HepG2 (cell line): ENCODE results near the gene TFE3. TPM values are rescaled to one million over a fixed set of nuclear protein-coding genes. Genes with fewer than 3 reads are reported as not detected.
A peak's percentile ranks its signal among the peaks of the same experiment; 100 is the strongest.

Source experiments
- BRCA1 ChIP-seq: sonication (generic); formaldehyde crosslinking; IDR thresholded peaks from 2 replicates; pipeline ENCODE4 v1.4.0; 2020; ENCODE audit warnings: missing genetic modification reagents
- BRD4 ChIP-seq: sonication (generic); formaldehyde crosslinking; IDR thresholded peaks from 2 replicates; pipeline ENCODE4 v1.4.0; 2020; ENCODE audit warnings: missing genetic modification reagents
- CCDC6 ChIP-seq: sonication (generic); formaldehyde crosslinking; IDR thresholded peaks from 2 replicates; pipeline ENCODE4 v1.8.1; 2022; ENCODE audit warnings: mild to moderate bottlenecking, missing genetic modification reagents, moderate library complexity
- ERF ChIP-seq: IDR thresholded peaks from 2 replicates; pipeline ENCODE4 v1.6.1; 2018; ENCODE audit warnings: missing biosample characterization, missing genetic modification reagents
- FOXO4 ChIP-seq: sonication (generic); formaldehyde crosslinking; conservative IDR thresholded peaks from 2 replicates; pipeline ENCODE4 v1.8.1; 2023; ENCODE audit warnings: missing genetic modification reagents
- HNF1B ChIP-seq: sonication (generic); formaldehyde crosslinking; IDR thresholded peaks from 2 replicates; pipeline ENCODE4 v1.5.1; 2020; ENCODE audit warnings: mild to moderate bottlenecking, moderate library complexity, missing genetic modification reagents
- NFIC ChIP-seq: IDR thresholded peaks from 2 replicates; pipeline ENCODE4 v1.6.1; 2012; ENCODE audit warnings: mild to moderate bottlenecking, low read length, inconsistent platforms
- NR0B2 ChIP-seq: sonication (generic); formaldehyde crosslinking; IDR thresholded peaks from 2 replicates; pipeline ENCODE4 v1.4.0; 2020; ENCODE audit warnings: mild to moderate bottlenecking, missing genetic modification reagents
- YEATS4 ChIP-seq: sonication (generic); formaldehyde crosslinking; IDR thresholded peaks from 2 replicates; pipeline ENCODE4 v1.4.0; 2020; ENCODE audit warnings: missing genetic modification reagents, borderline replicate concordance
- ZNF230 ChIP-seq: sonication (generic); formaldehyde crosslinking; IDR thresholded peaks from 2 replicates; pipeline ENCODE4 v1.4.0; 2020; ENCODE audit warnings: mild to moderate bottlenecking, missing genetic modification reagents
- ZNF260 ChIP-seq: sonication (generic); formaldehyde crosslinking; IDR thresholded peaks from 2 replicates; pipeline ENCODE4 v1.4.0; 2020; ENCODE audit warnings: missing genetic modification reagents, low read depth, mild to moderate bottlenecking, borderline replicate concordance
- ZNF33A ChIP-seq: sonication (generic); formaldehyde crosslinking; IDR thresholded peaks from 2 replicates; pipeline ENCODE4 v1.5.1; 2020; ENCODE audit warnings: missing genetic modification reagents, mild to moderate bottlenecking, moderate library complexity, borderline replicate concordance
- ZNF451 ChIP-seq: sonication (generic); formaldehyde crosslinking; IDR thresholded peaks from 2 replicates; pipeline ENCODE4 v1.5.0; 2020; ENCODE audit warnings: mild to moderate bottlenecking, missing genetic modification reagents
- ZNF503 ChIP-seq: sonication (generic); formaldehyde crosslinking; IDR thresholded peaks from 2 replicates; pipeline ENCODE4 v1.4.0; 2020; ENCODE audit warnings: missing genetic modification reagents
- ZNF580 ChIP-seq: IDR thresholded peaks from 2 replicates; pipeline ENCODE4 v1.6.1; 2016; ENCODE audit warnings: low read depth, borderline replicate concordance
- ZNF609 ChIP-seq: sonication (generic); formaldehyde crosslinking; IDR thresholded peaks from 2 replicates; pipeline ENCODE4 v1.4.0; 2020; ENCODE audit warnings: mild to moderate bottlenecking, missing genetic modification reagents, borderline replicate concordance
- ZNF788 ChIP-seq: sonication (generic); formaldehyde crosslinking; IDR thresholded peaks from 2 replicates; pipeline ENCODE4 v1.5.0; 2020; ENCODE audit warnings: mild to moderate bottlenecking, missing genetic modification reagents, borderline replicate concordance
- polyA plus RNA-seq, 8 experiments: library from polyadenylated mRNA; depleted of rRNA in 3 of 8; stranded (reverse) in 7 of 8; unstranded in 1 of 8; fragments of >200 nt; fragmentation: Illumina TruSeq in 4 of 8; extraction: Trizol in 4 of 8; gene quantifications; 2 replicates each; pipeline versions ENCODE4 v1.2.1 to v1.2.3, GENCODE V29; 2011 to 2016; ENCODE audit warnings: low read depth in 4 of 8, missing spikeins in 1 of 8, mixed read lengths in 1 of 8; ENCODE audit not compliant: insufficient read depth in 1 of 8
- total RNA-seq, 5 experiments: library from RNA; depleted of rRNA; stranded (reverse); fragments of >200 nt; fragmentation: Illumina TruSeq; extraction: Trizol; gene quantifications; 2 replicates each; pipeline ENCODE4 v1.2.3, GENCODE V29; 2016; ENCODE audit warnings: low read depth in 1 of 5

The TFE3 gene
- total and polyA plus RNA-seq, 2 of the 13 experiments (the other 11 are each of a cell fraction or from before 2014, with no cell fraction given), result 8.3 to 12.3 TPM

- TF ChIP-seq ZNF451 (CRISPR knock-in tag) (no peak), HNF1B (CRISPR knock-in tag) (peak; percentile 75), ZNF609 (no peak), NR0B2 (CRISPR knock-in tag) (no peak), BRCA1 (CRISPR knock-in tag) (no peak), CCDC6 (CRISPR knock-in tag) (no peak), BRD4 (CRISPR knock-in tag) (no peak), ZNF788 (CRISPR knock-in tag) (no peak), YEATS4 (CRISPR knock-in tag) (no peak), NFIC (no peak), ZNF33A (CRISPR knock-in tag) (no peak), ZNF580 (no peak), ZNF230 (CRISPR knock-in tag) (no peak), ERF (CRISPR knock-in tag) (no peak), ZNF503 (CRISPR knock-in tag) (no peak), ZNF260 (CRISPR knock-in tag) (no peak), FOXO4 (CRISPR knock-in tag) (no peak)
These were observed at the start of gene TFE3 (continued) for GRCh38 chrX:49043220-49043986.
